GM23248 (cell line): Measurements from ENCODE around the gene ADAMTS5.

ENCODE experiments used
- EZH2 ChIP-seq: fragments of 200-600 bp; sonication (generic); IDR thresholded peaks from 2 replicates; pipeline ENCODE4 v1.6.1; 2018; ENCODE audit warnings: antibody characterized with exemption, mild to moderate bottlenecking; ENCODE audit not compliant: insufficient read depth, poor library complexity, severe bottlenecking
- EZH2phosphoT487 ChIP-seq: fragments of 200-600 bp; sonication (generic); IDR thresholded peaks from 2 replicates; pipeline ENCODE4 v1.6.1; 2018; ENCODE audit warnings: antibody characterized with exemption, moderate library complexity, mild to moderate bottlenecking, low read depth; ENCODE audit not compliant: insufficient read depth

DNA sequence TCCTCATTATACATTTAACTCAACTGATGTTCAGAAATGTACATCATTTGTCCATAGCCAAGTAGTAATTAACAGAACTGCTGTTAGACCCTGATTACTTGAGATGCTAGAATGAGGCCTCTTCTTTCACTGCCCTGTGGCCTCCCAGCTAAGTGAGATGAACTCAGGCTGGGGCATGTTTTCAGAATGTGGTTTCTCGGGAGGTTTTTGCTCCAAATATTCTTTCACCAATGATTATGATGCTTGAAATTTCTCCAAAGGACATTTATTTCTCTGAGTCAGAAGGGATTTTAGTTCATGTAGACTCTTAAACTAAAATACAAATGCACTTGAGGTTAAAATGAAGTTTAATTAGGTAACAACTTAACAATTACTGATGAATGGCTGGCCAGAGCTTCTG, 34.6 kb upstream of the ADAMTS5 start:
- TF ChIP-seq EZH2 (no peak), EZH2phosphoT487 (no peak)
